HCT116 (cell line): ENCODE measurements around the gene IGSF11. TPM values are rescaled to one million over a fixed set of nuclear protein-coding genes. Genes with fewer than 3 reads are reported as not detected.

Experiments used
- ATAC-seq: fragments of 200-7000 bp; cut with Tn5 transposase; 2 replicates; pipeline ENCODE4 v1.9.1; 2020; ENCODE audit warnings: mild to moderate bottlenecking, moderate library complexity
- BruUV-seq: library from RNA; stranded (reverse); fragments of 400-500 nt; replicated peaks from 2 replicates; lab custom pipeline; 2021; lab: Mats Ljungman, UMichigan
- CTCF ChIA-PET: fragments of 300-600 bp; sonication (Branson Sonifier 250); formaldehyde crosslinking; loops from one replicate; lab custom pipeline; 2021; ENCODE audit warnings: antibody characterized with exemption; lab: Charles Lee
- POLR2A ChIA-PET: fragments of 300-600, 350-600 bp; sonication (Branson Sonifier 250); formaldehyde crosslinking; loops from one replicate; lab custom pipeline; 2021; ENCODE audit warnings: antibody characterized with exemption; lab: Charles Lee
- RAD21 ChIA-PET, 2 experiments: fragments of 300-600 bp; sonication (Branson Sonifier 250); formaldehyde crosslinking; loops; one replicate each; lab custom pipeline; 2023; ENCODE audit warnings: low total read pairs in 2 of 2; ENCODE audit not compliant: uncharacterized antibody in 2 of 2, unreplicated experiment in 2 of 2, low non-redundant PET in 1 of 2; lab: Charles Lee
- DNase-seq: peaks from one replicate; pipeline ENCODE4 v3.0.0-alpha.2; 2010; ENCODE audit warnings: low read depth, low spot score
- H2AFZ ChIP-seq: fragments of 200-600 bp; shearing (Covaris generic), sonication (generic); 2 replicates; pipeline ENCODE4 v1.6.1; 2017; ENCODE audit warnings: low read depth, mixed run types, mixed read lengths, antibody characterized with exemption, low read length; ENCODE audit not compliant: poor library complexity, severe bottlenecking
- H3K27ac ChIP-seq: 2 replicates; pipeline ENCODE4 v1.5.1; 2012; ENCODE audit warnings: low read depth, low read length
- H3K27me3 ChIP-seq: fragments of 200-600 bp; sonication (generic); 2 replicates; pipeline ENCODE4 v1.6.1; 2016; ENCODE audit warnings: mixed run types, low read length, mixed read lengths; ENCODE audit not compliant: insufficient read depth
- H3K36me3 ChIP-seq, 2 experiments: fragments of 200-500 bp in 1 of 2; fragments of 200-600 bp in 1 of 2; sonication (Bioruptor generic) in 1 of 2; sonication (generic) in 1 of 2; 2 replicates each; pipeline versions ENCODE4 v1.5.1 to v1.6.1; 2014 to 2016; ENCODE audit warnings: low read length in 2 of 2, inconsistent platforms in 1 of 2, mixed read lengths in 1 of 2, mixed run types in 1 of 2; ENCODE audit not compliant: insufficient read depth in 2 of 2, control insufficient read depth in 1 of 2
- H3K4me1 ChIP-seq, 2 experiments: fragments of 200-600 bp in 1 of 2; sonication (generic) in 1 of 2; 2 replicates each; pipeline versions ENCODE4 v1.5.1 to v1.6.1; 2012 to 2017; ENCODE audit warnings: low read length in 2 of 2, inconsistent platforms in 1 of 2, mild to moderate bottlenecking in 1 of 2, mixed read lengths in 1 of 2, mixed run types in 1 of 2, moderate library complexity in 1 of 2; ENCODE audit not compliant: insufficient read depth in 2 of 2, control insufficient read depth in 1 of 2
- H3K4me2 ChIP-seq: fragments of 200-600 bp; sonication (generic); 2 replicates; pipeline ENCODE4 v1.6.1; 2017; ENCODE audit warnings: mixed run types, low read length, mixed read lengths
- H3K4me3 ChIP-seq, 2 experiments: fragments of 200-600 bp in 1 of 2; sonication (generic) in 1 of 2; replicated peaks in 1 of 2; 2 replicates each; pipeline ENCODE4 v1.5.1; 2011 to 2016; ENCODE audit warnings: low read length in 2 of 2, control low read depth in 1 of 2, low read depth in 1 of 2, mild to moderate bottlenecking in 1 of 2, mixed read lengths in 1 of 2, mixed run types in 1 of 2
- H3K79me2 ChIP-seq: fragments of 200-600 bp; sonication (generic); 2 replicates; pipeline ENCODE4 v1.6.1; 2017; ENCODE audit warnings: mild to moderate bottlenecking, mixed run types, low read length, moderate library complexity, mixed read lengths; ENCODE audit not compliant: insufficient read depth
- H3K9ac ChIP-seq: fragments of 200-600 bp; sonication (generic); 2 replicates; pipeline ENCODE4 v1.6.1; 2016; ENCODE audit warnings: low read length, mixed read lengths
- H3K9me2 ChIP-seq: fragments of 200-600 bp; sonication (generic), shearing (Covaris generic); 2 replicates; pipeline ENCODE4 v1.6.1; 2017; ENCODE audit warnings: mixed run types, mild to moderate bottlenecking, moderate library complexity; ENCODE audit not compliant: insufficient read depth
- H3K9me3 ChIP-seq, 2 experiments: fragments of 200-500 bp in 1 of 2; fragments of 200-600 bp in 1 of 2; sonication (Bioruptor generic) in 1 of 2; sonication (generic) in 1 of 2; 2 replicates each; pipeline ENCODE4 v1.6.1; 2014 to 2017; ENCODE audit warnings: low read length in 2 of 2, mixed read lengths in 2 of 2, inconsistent platforms in 1 of 2, low read depth in 1 of 2, mild to moderate bottlenecking in 1 of 2, mixed run types in 1 of 2, moderate library complexity in 1 of 2; ENCODE audit not compliant: control insufficient read depth in 1 of 2, insufficient read depth in 1 of 2
- H4K20me1 ChIP-seq: fragments of 200-600 bp; sonication (generic), shearing (Covaris generic); 2 replicates; pipeline ENCODE4 v1.6.1; 2017; ENCODE audit warnings: mixed run types, mild to moderate bottlenecking, moderate library complexity; ENCODE audit not compliant: insufficient read depth
- ATF3 ChIP-seq: IDR thresholded peaks from 2 replicates; pipeline ENCODE4 v1.6.1; 2012
- CBX3 ChIP-seq: IDR thresholded peaks from 2 replicates; pipeline ENCODE4 v1.6.1; 2012; ENCODE audit warnings: low read depth
- CEBPB ChIP-seq: IDR thresholded peaks from 2 replicates; pipeline ENCODE4 v1.6.1; 2012; ENCODE audit warnings: low read depth
- EGR1 ChIP-seq: IDR thresholded peaks from 2 replicates; pipeline ENCODE4 v1.6.1; 2012; ENCODE audit warnings: low read depth
- ELF1 ChIP-seq: IDR thresholded peaks from 2 replicates; pipeline ENCODE4 v1.6.1; 2012; ENCODE audit warnings: low read depth, borderline replicate concordance
- EZH2 ChIP-seq: fragments of 200-600 bp; sonication (generic); IDR thresholded peaks from 2 replicates; pipeline ENCODE4 v1.6.1; 2017; ENCODE audit warnings: antibody characterized with exemption, mixed run types
- FOSL1 ChIP-seq: IDR thresholded peaks from 2 replicates; pipeline ENCODE4 v1.6.1; 2012; ENCODE audit warnings: low read depth
- JUND ChIP-seq: IDR thresholded peaks from 2 replicates; pipeline ENCODE4 v1.6.1; 2012
- POLR2A ChIP-seq: IDR thresholded peaks from 2 replicates; pipeline ENCODE4 v1.7.0; 2011; ENCODE audit warnings: borderline replicate concordance; ENCODE audit not compliant: insufficient read depth, insufficient read length; ENCODE audit errors: extremely low read depth
- POLR2AphosphoS5 ChIP-seq: IDR thresholded peaks from 2 replicates; pipeline ENCODE4 v1.6.1; 2011; ENCODE audit warnings: mild to moderate bottlenecking, low read depth, low read length, moderate library complexity
- RAD21 ChIP-seq: IDR thresholded peaks from 2 replicates; pipeline ENCODE4 v1.6.1; 2012; ENCODE audit warnings: low read depth, mild to moderate bottlenecking
- SIN3A ChIP-seq: IDR thresholded peaks from 2 replicates; pipeline ENCODE4 v1.6.1; 2012; ENCODE audit warnings: low read depth
- SP1 ChIP-seq: IDR thresholded peaks from 2 replicates; pipeline ENCODE4 v1.6.1; 2012; ENCODE audit warnings: low read depth
- SRF ChIP-seq: IDR thresholded peaks from 2 replicates; pipeline ENCODE4 v1.6.1; 2012; ENCODE audit warnings: low read depth
- TCF7L2 ChIP-seq: IDR thresholded peaks from 2 replicates; pipeline ENCODE4 v1.7.0; 2011; ENCODE audit warnings: borderline replicate concordance, inconsistent platforms; ENCODE audit not compliant: insufficient read depth, insufficient read length; ENCODE audit errors: extremely low read depth
- YY1 ChIP-seq: IDR thresholded peaks from 2 replicates; pipeline ENCODE4 v1.6.1; 2011; ENCODE audit warnings: low read length, low read depth, moderate library complexity, mild to moderate bottlenecking; ENCODE audit not compliant: insufficient replicate concordance; ENCODE audit errors: extremely low read depth
- ZFX ChIP-seq: fragments of 450-650 bp; IDR thresholded peaks from 2 replicates; pipeline ENCODE4 v1.6.1; 2017
- intact Hi-C: fragments of 100-400 bp; cut with micrococcal nuclease; formaldehyde crosslinking; loops from 2 replicates; pipeline ENCODE4 v1.10.0; 2022
- total RNA-seq: library from RNA; stranded (reverse); gene quantifications from one replicate; pipeline ENCODE4 v1.2.1, GENCODE V29; 2021; ENCODE audit not compliant: unreplicated experiment
- TF ChIP-seq, protein P1 (sequence below): IDR thresholded peaks from 2 replicates; pipeline ENCODE4 v1.6.1; 2012
- TF ChIP-seq, protein P2 (sequence below), 3 experiments: fragments of 200-600 bp in 1 of 3; sonication (generic) in 1 of 3; IDR thresholded peaks in 2 of 3; conservative IDR thresholded peaks in 1 of 3; 2 replicates each; pipeline ENCODE4 v1.5.1; 2012 to 2017; ENCODE audit warnings: low read depth in 2 of 3, low read length in 2 of 3, antibody characterized with exemption in 1 of 3, borderline replicate concordance in 1 of 3, control low read depth in 1 of 3, mild to moderate bottlenecking in 1 of 3, mixed read lengths in 1 of 3, mixed run types in 1 of 3, moderate library complexity in 1 of 3; ENCODE audit not compliant: insufficient read depth in 1 of 3
- TF ChIP-seq, protein P3 (sequence below): IDR thresholded peaks from 2 replicates; pipeline ENCODE4 v1.6.1; 2011; ENCODE audit warnings: mild to moderate bottlenecking, low read length, moderate library complexity; ENCODE audit not compliant: insufficient replicate concordance; ENCODE audit errors: extremely low read depth

IGSF11 gene
- total RNA-seq, 1 experiment from 2014 or later: not detected

DNA sequence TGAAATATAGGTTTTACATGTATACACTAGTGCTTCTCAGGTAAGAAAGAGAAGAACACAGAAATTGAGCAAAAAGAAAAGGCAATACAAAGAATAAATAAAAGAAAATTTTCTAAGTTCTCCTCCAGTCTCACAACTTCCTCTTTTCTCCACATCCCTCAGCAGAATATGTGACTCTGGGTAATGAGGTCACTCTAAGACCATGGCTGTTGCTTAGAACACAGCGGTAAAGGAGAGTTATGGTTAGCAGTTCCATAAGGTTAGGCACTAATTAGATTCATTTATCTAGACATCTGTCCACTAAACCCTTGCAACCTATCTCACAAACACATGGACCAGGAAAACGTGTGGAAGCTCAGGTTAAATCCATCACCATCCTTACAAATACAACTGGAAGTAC, 47.9 kb downstream of the IGSF11 start:
- H3K4me3 ChIP-seq: no peak overlapping the region
- BruUV-seq: no TSS peak
- no peaks in the 10 kb centered on the region for H3K79me2 ChIP-seq
- H3K4me2 ChIP-seq: no peak overlapping the region
- H3K9me3 ChIP-seq: no peaks in the 10 kb centered on the region
- TF ChIP-seq CEBPB (no peak), YY1 (no peak), EGR1 (no peak), POLR2AphosphoS5 (no peak), POLR2A (no peak), EZH2 (no peak), CBX3 (no peak), SRF (no peak), RAD21 (no peak), SP1 (no peak), SIN3A (no peak), ELF1 (no peak), FOSL1 (no peak), ATF3 (no peak), TCF7L2 (no peak), JUND (no peak), ZFX (no peak)
- TF ChIP-seq, protein P1, sequence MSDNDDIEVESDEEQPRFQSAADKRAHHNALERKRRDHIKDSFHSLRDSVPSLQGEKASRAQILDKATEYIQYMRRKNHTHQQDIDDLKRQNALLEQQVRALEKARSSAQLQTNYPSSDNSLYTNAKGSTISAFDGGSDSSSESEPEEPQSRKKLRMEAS: no peak
- TF ChIP-seq, protein P2, sequence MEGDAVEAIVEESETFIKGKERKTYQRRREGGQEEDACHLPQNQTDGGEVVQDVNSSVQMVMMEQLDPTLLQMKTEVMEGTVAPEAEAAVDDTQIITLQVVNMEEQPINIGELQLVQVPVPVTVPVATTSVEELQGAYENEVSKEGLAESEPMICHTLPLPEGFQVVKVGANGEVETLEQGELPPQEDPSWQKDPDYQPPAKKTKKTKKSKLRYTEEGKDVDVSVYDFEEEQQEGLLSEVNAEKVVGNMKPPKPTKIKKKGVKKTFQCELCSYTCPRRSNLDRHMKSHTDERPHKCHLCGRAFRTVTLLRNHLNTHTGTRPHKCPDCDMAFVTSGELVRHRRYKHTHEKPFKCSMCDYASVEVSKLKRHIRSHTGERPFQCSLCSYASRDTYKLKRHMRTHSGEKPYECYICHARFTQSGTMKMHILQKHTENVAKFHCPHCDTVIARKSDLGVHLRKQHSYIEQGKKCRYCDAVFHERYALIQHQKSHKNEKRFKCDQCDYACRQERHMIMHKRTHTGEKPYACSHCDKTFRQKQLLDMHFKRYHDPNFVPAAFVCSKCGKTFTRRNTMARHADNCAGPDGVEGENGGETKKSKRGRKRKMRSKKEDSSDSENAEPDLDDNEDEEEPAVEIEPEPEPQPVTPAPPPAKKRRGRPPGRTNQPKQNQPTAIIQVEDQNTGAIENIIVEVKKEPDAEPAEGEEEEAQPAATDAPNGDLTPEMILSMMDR (IDR thresholded peaks at IDR 0.05 in 2 of 3, conservative IDR thresholded peaks at IDR 0.05 in 1 of 3; ENCODE audit: borderline replicate concordance in 1 of 3, insufficient read depth in 1 of 3, low read depth in 2 of 3, low read length in 2 of 3): no peak
- TF ChIP-seq, protein P3, sequence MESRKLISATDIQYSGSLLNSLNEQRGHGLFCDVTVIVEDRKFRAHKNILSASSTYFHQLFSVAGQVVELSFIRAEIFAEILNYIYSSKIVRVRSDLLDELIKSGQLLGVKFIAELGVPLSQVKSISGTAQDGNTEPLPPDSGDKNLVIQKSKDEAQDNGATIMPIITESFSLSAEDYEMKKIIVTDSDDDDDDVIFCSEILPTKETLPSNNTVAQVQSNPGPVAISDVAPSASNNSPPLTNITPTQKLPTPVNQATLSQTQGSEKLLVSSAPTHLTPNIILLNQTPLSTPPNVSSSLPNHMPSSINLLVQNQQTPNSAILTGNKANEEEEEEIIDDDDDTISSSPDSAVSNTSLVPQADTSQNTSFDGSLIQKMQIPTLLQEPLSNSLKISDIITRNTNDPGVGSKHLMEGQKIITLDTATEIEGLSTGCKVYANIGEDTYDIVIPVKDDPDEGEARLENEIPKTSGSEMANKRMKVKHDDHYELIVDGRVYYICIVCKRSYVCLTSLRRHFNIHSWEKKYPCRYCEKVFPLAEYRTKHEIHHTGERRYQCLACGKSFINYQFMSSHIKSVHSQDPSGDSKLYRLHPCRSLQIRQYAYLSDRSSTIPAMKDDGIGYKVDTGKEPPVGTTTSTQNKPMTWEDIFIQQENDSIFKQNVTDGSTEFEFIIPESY: no peak
- TF ChIP-seq, all 23 proteins: peak for 0
- intact Hi-C loops: no loop called here
- no peak for ATAC-seq
- Histone ChIP-seq H2AFZ (no peak overlapping the region), H3K27me3 (peaks cover 89% of the 10 kb centered on the region), H3K9me2 (no peaks in the 10 kb centered on the region), H3K4me1 (no peaks in the 10 kb centered on the region), H3K36me3 (no peaks in the 10 kb centered on the region), H3K9ac (no peak overlapping the region), H4K20me1 (no peaks in the 10 kb centered on the region), H3K27ac (no peak overlapping the region)
- POLR2A ChIA-PET: no interaction called here
- RAD21 ChIA-PET: no interaction called here
- CTCF ChIA-PET: no interaction called here
- no peak for DNase-seq
